ENCODE results near the gene UBXN11.

Gene UBXN11

GRCh38 chr1:26349877-26350244 is 43.4 kb upstream of the UBXN11 start:
- Histone ChIP-seq H3K27ac (ENCODE audit: insufficient read depth, low read depth, low read length, poor library complexity, severe bottlenecking) (no peak overlapping the region), H3K36me3 (ENCODE audit: control insufficient read depth, insufficient read depth, low read length) (no peaks in the 10 kb centered on the region), H3K27me3 (ENCODE audit: control insufficient read depth, insufficient read depth, low read length, poor library complexity, severe bottlenecking) (no peaks in the 10 kb centered on the region), H3K4me3 (ENCODE audit: insufficient read depth, low read depth, low read length) (no peak overlapping the region), H3K9me3 (ENCODE audit: control insufficient read depth, low read length) (no peaks in the 10 kb centered on the region), H3K4me1 (ENCODE audit: control insufficient read depth, insufficient read depth, low read length) (peaks cover 20% of the 10 kb centered on the region)
- WGBS, 2 experiments, result 88 to 92% methylated on average over 5 of the region's 5 CpGs

- H3K27ac ChIP-seq (ENCODE audit: insufficient read depth, low read depth, low read length, poor library complexity, severe bottlenecking), result no peak overlapping the region
- 88 to 93% methylated on average over 7 of the region's 7 CpGs for WGBS, 2 experiments
- H3K27me3 ChIP-seq (ENCODE audit: control insufficient read depth, insufficient read depth, low read length, poor library complexity, severe bottlenecking), result no peaks in the 10 kb centered on the region
- H3K9me3 ChIP-seq (ENCODE audit: control insufficient read depth, low read length), result no peaks in the 10 kb centered on the region
- no peak overlapping the region for H3K4me3 ChIP-seq (ENCODE audit: insufficient read depth, low read depth, low read length)
- peaks cover 20% of the 10 kb centered on the region for H3K4me1 ChIP-seq (ENCODE audit: control insufficient read depth, insufficient read depth, low read length)
- no peaks in the 10 kb centered on the region for H3K36me3 ChIP-seq (ENCODE audit: control insufficient read depth, insufficient read depth, low read length)
Observed at GRCh38 chr1:26349188-26349876, 42.9 kb upstream of the UBXN11 start.

- Histone ChIP-seq H3K36me3 (ENCODE audit: control insufficient read depth, insufficient read depth, low read length) (no peaks in the 10 kb centered on the region), H3K4me3 (ENCODE audit: insufficient read depth, low read depth, low read length) (no peak overlapping the region), H3K9me3 (ENCODE audit: control insufficient read depth, low read length) (no peaks in the 10 kb centered on the region), H3K4me1 (ENCODE audit: control insufficient read depth, insufficient read depth, low read length) (peaks cover 11% of the 10 kb centered on the region), H3K27me3 (ENCODE audit: control insufficient read depth, insufficient read depth, low read length, poor library complexity, severe bottlenecking) (no peaks in the 10 kb centered on the region), H3K27ac (ENCODE audit: insufficient read depth, low read depth, low read length, poor library complexity, severe bottlenecking) (no peak overlapping the region)
- 94% methylated on average over 10 of the region's 10 CpGs for WGBS, 2 experiments
Observed at GRCh38 chr1:26346274-26347033, 40.0 kb upstream of the UBXN11 start.

- H3K36me3 ChIP-seq (ENCODE audit: control insufficient read depth, insufficient read depth, low read length), result no peaks in the 10 kb centered on the region
- no peak overlapping the region for H3K27ac ChIP-seq (ENCODE audit: insufficient read depth, low read depth, low read length, poor library complexity, severe bottlenecking)
- H3K4me1 ChIP-seq (ENCODE audit: control insufficient read depth, insufficient read depth, low read length), result peaks cover 4% of the 10 kb centered on the region
- H3K4me3 ChIP-seq (ENCODE audit: insufficient read depth, low read depth, low read length), result no peak overlapping the region
- WGBS, 2 experiments, result 89 to 90% methylated on average over 15 of the region's 15 CpGs
- H3K9me3 ChIP-seq (ENCODE audit: control insufficient read depth, low read length), result no peaks in the 10 kb centered on the region
- H3K27me3 ChIP-seq (ENCODE audit: control insufficient read depth, insufficient read depth, low read length, poor library complexity, severe bottlenecking), result no peaks in the 10 kb centered on the region
Observed at GRCh38 chr1:26345718-26346117, 39.3 kb upstream of the UBXN11 start.

- H3K9me3 ChIP-seq (ENCODE audit: control insufficient read depth, low read length), result no peaks in the 10 kb centered on the region
- H3K4me3 ChIP-seq (ENCODE audit: insufficient read depth, low read depth, low read length), result no peak overlapping the region
- H3K36me3 ChIP-seq (ENCODE audit: control insufficient read depth, insufficient read depth, low read length), result no peaks in the 10 kb centered on the region
- no peaks in the 10 kb centered on the region for H3K27me3 ChIP-seq (ENCODE audit: control insufficient read depth, insufficient read depth, low read length, poor library complexity, severe bottlenecking)
- H3K27ac ChIP-seq (ENCODE audit: insufficient read depth, low read depth, low read length, poor library complexity, severe bottlenecking), result no peak overlapping the region
- 95% methylated on average over 15 of the region's 15 CpGs for WGBS, 2 experiments
- H3K4me1 ChIP-seq (ENCODE audit: control insufficient read depth, insufficient read depth, low read length), result no peaks in the 10 kb centered on the region
Observed at GRCh38 chr1:26344147-26344920, 37.9 kb upstream of the UBXN11 start.

- Histone ChIP-seq H3K4me3 (ENCODE audit: insufficient read depth, low read depth, low read length) (no peak overlapping the region), H3K27me3 (ENCODE audit: control insufficient read depth, insufficient read depth, low read length, poor library complexity, severe bottlenecking) (peaks cover 8% of the 10 kb centered on the region), H3K9me3 (ENCODE audit: control insufficient read depth, low read length) (no peaks in the 10 kb centered on the region), H3K4me1 (ENCODE audit: control insufficient read depth, insufficient read depth, low read length) (peaks cover 24% of the 10 kb centered on the region), H3K27ac (ENCODE audit: insufficient read depth, low read depth, low read length, poor library complexity, severe bottlenecking) (no peak overlapping the region), H3K36me3 (ENCODE audit: control insufficient read depth, insufficient read depth, low read length) (no peaks in the 10 kb centered on the region)
- 90% methylated on average over 4 of the region's 4 CpGs for WGBS, 2 experiments
Observed at GRCh38 chr1:26340047-26340481, 33.6 kb upstream of the UBXN11 start.

- H3K27me3 ChIP-seq (ENCODE audit: control insufficient read depth, insufficient read depth, low read length, poor library complexity, severe bottlenecking), result peaks cover 8% of the 10 kb centered on the region
- 90 to 94% methylated on average over 1 of the region's 1 CpG for WGBS, 2 experiments
Observed at GRCh38 chr1:26338670-26339069, 32.2 kb upstream of the UBXN11 start.

GRCh38 chr1:26337625-26338024 is 31.2 kb upstream of the UBXN11 start:
- H3K4me1 ChIP-seq (ENCODE audit: control insufficient read depth, insufficient read depth, low read length), result peaks cover 24% of the 10 kb centered on the region
- H3K27me3 ChIP-seq (ENCODE audit: control insufficient read depth, insufficient read depth, low read length, poor library complexity, severe bottlenecking), result peaks cover 8% of the 10 kb centered on the region
- no peaks in the 10 kb centered on the region for H3K36me3 ChIP-seq (ENCODE audit: control insufficient read depth, insufficient read depth, low read length)
- no peak overlapping the region for H3K4me3 ChIP-seq (ENCODE audit: insufficient read depth, low read depth, low read length)
- H3K27ac ChIP-seq (ENCODE audit: insufficient read depth, low read depth, low read length, poor library complexity, severe bottlenecking), result no peak overlapping the region
- WGBS, 2 experiments, result 73 to 76% methylated on average over 4 of the region's 4 CpGs
- no peaks in the 10 kb centered on the region for H3K9me3 ChIP-seq (ENCODE audit: control insufficient read depth, low read length)

More at GRCh38 chr1:26338670-26339069, 32.2 kb upstream of the UBXN11 start:
- Histone ChIP-seq H3K4me3 (ENCODE audit: insufficient read depth, low read depth, low read length) (no peak overlapping the region), H3K36me3 (ENCODE audit: control insufficient read depth, insufficient read depth, low read length) (no peaks in the 10 kb centered on the region), H3K27ac (ENCODE audit: insufficient read depth, low read depth, low read length, poor library complexity, severe bottlenecking) (no peak overlapping the region), H3K9me3 (ENCODE audit: control insufficient read depth, low read length) (no peaks in the 10 kb centered on the region), H3K4me1 (ENCODE audit: control insufficient read depth, insufficient read depth, low read length) (peaks cover 24% of the 10 kb centered on the region)

- peaks cover 8% of the 10 kb centered on the region for H3K27me3 ChIP-seq (ENCODE audit: control insufficient read depth, insufficient read depth, low read length, poor library complexity, severe bottlenecking)
- 74 to 76% methylated on average over 7 of the region's 7 CpGs for WGBS, 2 experiments
- no peak overlapping the region for H3K27ac ChIP-seq (ENCODE audit: insufficient read depth, low read depth, low read length, poor library complexity, severe bottlenecking)
- no peaks in the 10 kb centered on the region for H3K36me3 ChIP-seq (ENCODE audit: control insufficient read depth, insufficient read depth, low read length)
- peaks cover 24% of the 10 kb centered on the region for H3K4me1 ChIP-seq (ENCODE audit: control insufficient read depth, insufficient read depth, low read length)
- no peak overlapping the region for H3K4me3 ChIP-seq (ENCODE audit: insufficient read depth, low read depth, low read length)
- no peaks in the 10 kb centered on the region for H3K9me3 ChIP-seq (ENCODE audit: control insufficient read depth, low read length)
Observed at GRCh38 chr1:26337206-26337535, 30.7 kb upstream of the UBXN11 start.

All from ectodermal cell (in vitro differentiated cells).